ENCODE results near the gene CDC42EP5.

Gene CDC42EP5

GRCh38 chr19:54416695-54417491 is 56.2 kb downstream of the CDC42EP5 start:
- Histone ChIP-seq H3K36me3 (ENCODE audit: control insufficient read depth, low read length) (no peaks in the 10 kb centered on the region), H3K4me3 (ENCODE audit: low read length) (no peak overlapping the region), H3K27me3 (ENCODE audit: control insufficient read depth, low read length) (0 out of 2 replicates have a peak, but pooled peaks cover 2% of the 10 kb centered on the region), H3K79me2 (ENCODE audit: control insufficient read depth, low read length) (no peaks in the 10 kb centered on the region), H3K27ac (ENCODE audit: low read depth, low read length) (no peak overlapping the region), H4K20me1 (ENCODE audit: control insufficient read depth, insufficient read depth, low read depth, low read length) (no peaks in the 10 kb centered on the region), H3K9me2 (replicated peaks; ENCODE audit: control insufficient read depth, low read length) (no peaks in the 10 kb centered on the region), H3K9me3 (ENCODE audit: control insufficient read depth, insufficient read depth, low read length) (peaks cover 4% of the 10 kb centered on the region; the same call in 1 of the 2 replicates), H3K4me1 (ENCODE audit: control insufficient read depth, low read length) (no peaks in the 10 kb centered on the region), H3F3A (ENCODE audit: control insufficient read depth, insufficient read depth) (no peaks in the 10 kb centered on the region), H3K4me2 (ENCODE audit: low read length) (no peak overlapping the region)
- TF ChIP-seq EZH2phosphoT487 (IDR thresholded peaks at IDR 0.05; ENCODE audit: borderline replicate concordance, low read length) (no peak), CTCF (IDR thresholded peaks at IDR 0.05; ENCODE audit: low read depth, low read length, poor library complexity, severe bottlenecking) (no peak)

- H3K36me3 ChIP-seq (ENCODE audit: control insufficient read depth, low read length): no peaks in the 10 kb centered on the region
- H3K4me2 ChIP-seq (ENCODE audit: low read length): no peak overlapping the region
- no peaks in the 10 kb centered on the region for H4K20me1 ChIP-seq (ENCODE audit: control insufficient read depth, insufficient read depth, low read depth, low read length)
- H3K79me2 ChIP-seq (ENCODE audit: control insufficient read depth, low read length): no peaks in the 10 kb centered on the region
- H3K4me3 ChIP-seq (ENCODE audit: low read length): no peak overlapping the region
- H3K27me3 ChIP-seq (ENCODE audit: control insufficient read depth, low read length): no peaks in the 10 kb centered on the region
- H3F3A ChIP-seq (ENCODE audit: control insufficient read depth, insufficient read depth): no peaks in the 10 kb centered on the region
- no peak overlapping the region for H3K27ac ChIP-seq (ENCODE audit: low read depth, low read length)
- H3K9me2 ChIP-seq (replicated peaks; ENCODE audit: control insufficient read depth, low read length): no peaks in the 10 kb centered on the region
- H3K4me1 ChIP-seq (ENCODE audit: control insufficient read depth, low read length): no peaks in the 10 kb centered on the region
- H3K9me3 ChIP-seq (ENCODE audit: control insufficient read depth, insufficient read depth, low read length): peaks cover 4% of the 10 kb centered on the region; the same call in 1 of the 2 replicates
- TF ChIP-seq EZH2phosphoT487 (IDR thresholded peaks at IDR 0.05; ENCODE audit: borderline replicate concordance, low read length) (no peak), CTCF (IDR thresholded peaks at IDR 0.05; ENCODE audit: low read depth, low read length, poor library complexity, severe bottlenecking) (no peak)
Observed at GRCh38 chr19:54415901-54416673, 57.0 kb downstream of the CDC42EP5 start.

- Histone ChIP-seq H3K36me3 (ENCODE audit: control insufficient read depth, low read length) (no peaks in the 10 kb centered on the region), H3K4me3 (ENCODE audit: low read length) (no peak within 1 kb of the TSS), H3K79me2 (ENCODE audit: control insufficient read depth, low read length) (no peaks in the 10 kb centered on the region), H3K9me2 (replicated peaks; ENCODE audit: control insufficient read depth, low read length) (no peaks in the 10 kb centered on the region), H3K9me3 (ENCODE audit: control insufficient read depth, insufficient read depth, low read length) (peaks cover 4% of the 10 kb centered on the region; the same call in 1 of the 2 replicates), H3F3A (ENCODE audit: control insufficient read depth, insufficient read depth) (no peaks in the 10 kb centered on the region), H4K20me1 (ENCODE audit: control insufficient read depth, insufficient read depth, low read depth, low read length) (no peaks in the 10 kb centered on the region), H3K4me1 (ENCODE audit: control insufficient read depth, low read length) (no peaks in the 10 kb centered on the region), H3K4me2 (ENCODE audit: low read length) (no peak within 1 kb of the TSS), H3K27me3 (ENCODE audit: control insufficient read depth, low read length) (no peaks in the 10 kb centered on the region), H3K27ac (ENCODE audit: low read depth, low read length) (no peak within 1 kb of the TSS)
- TF ChIP-seq CTCF (IDR thresholded peaks at IDR 0.05; ENCODE audit: low read depth, low read length, poor library complexity, severe bottlenecking) (no peak), EZH2phosphoT487 (IDR thresholded peaks at IDR 0.05; ENCODE audit: borderline replicate concordance, low read length) (no peak)
Observed at GRCh38 chr19:54415208-54415900, 57.7 kb downstream of the CDC42EP5 start, which contains the start of gene TTYH1. Gene TTYH1 (plus strand): TSS chr19:54415464. CDS start chr19:54415553, 89 bp downstream.
